NCI-H345 (cell line): ENCODE results near the gene MYO5C.
A peak's percentile ranks its signal among the peaks of the same experiment; 100 is the strongest.

Experiments
- DNase-seq: peaks from one replicate; lab custom pipeline; 2025; lab: John Stamatoyannopoulos, UW

MYO5C gene

DNA sequence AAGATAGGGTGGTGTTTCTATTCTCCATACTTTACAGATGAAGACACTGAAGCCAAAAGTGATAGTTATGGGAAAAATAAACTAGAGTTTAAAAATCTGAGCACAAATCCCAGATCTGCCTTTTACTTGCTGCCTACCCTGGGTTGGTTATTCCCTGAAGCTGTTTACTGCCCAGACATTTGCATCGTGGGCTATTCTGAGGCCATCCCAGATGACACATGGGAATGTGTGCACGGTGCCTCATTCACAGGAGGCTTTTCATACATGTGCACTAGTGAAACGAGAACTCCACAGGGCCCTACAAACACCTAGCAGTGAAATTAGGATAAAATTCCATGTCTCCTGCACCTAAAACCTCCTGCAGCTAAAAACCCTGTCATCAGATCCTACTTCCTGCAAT, 17.5 kb downstream of the MYO5C start:
- no peak for DNase-seq

DNA sequence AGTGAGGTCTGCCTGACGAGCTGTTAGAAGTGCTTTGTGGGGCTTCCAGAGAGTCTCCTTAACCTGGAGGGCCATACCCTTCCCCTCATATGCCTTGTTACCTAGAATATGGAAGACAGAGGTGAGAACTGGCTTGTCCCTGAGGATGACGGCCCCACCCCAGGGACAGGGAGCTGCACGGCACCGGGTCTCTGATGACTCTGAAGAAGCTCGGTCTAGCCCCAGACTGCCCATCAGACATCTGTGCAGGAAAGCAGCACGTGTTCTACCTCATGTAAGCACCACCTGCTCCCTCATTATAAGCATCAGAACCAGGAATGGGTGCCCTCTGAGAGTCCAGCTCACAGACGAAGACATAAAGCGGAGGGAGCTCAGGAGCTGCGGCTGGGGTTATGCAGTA, 18.0 kb downstream of the MYO5C start:
- DNase-seq = no peak

DNA sequence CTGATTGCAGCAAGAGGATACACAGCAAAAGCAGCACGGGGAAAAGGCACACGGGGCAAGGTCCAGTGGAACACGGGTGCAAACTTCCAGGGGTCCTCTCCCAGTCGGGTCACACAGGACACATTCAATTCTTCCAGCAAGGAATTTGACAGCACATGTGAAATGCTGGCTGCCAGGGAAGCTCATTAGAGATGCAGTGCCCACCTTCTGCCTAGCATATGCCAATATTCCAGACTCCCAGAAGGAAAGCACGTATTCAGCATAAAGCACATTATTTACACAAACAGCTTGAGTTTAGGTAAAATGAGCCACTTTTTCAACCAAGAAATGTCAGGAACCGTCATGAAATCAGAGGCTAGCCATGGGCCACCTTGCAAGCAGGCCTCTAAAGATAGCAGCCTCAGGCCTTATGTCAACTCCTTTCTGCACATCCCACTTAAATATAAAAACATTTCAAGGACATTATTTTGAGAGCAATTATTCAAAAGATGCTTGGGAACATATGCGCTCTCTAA, 19.3 kb downstream of the MYO5C start:
- DNase-seq = no peak

DNA sequence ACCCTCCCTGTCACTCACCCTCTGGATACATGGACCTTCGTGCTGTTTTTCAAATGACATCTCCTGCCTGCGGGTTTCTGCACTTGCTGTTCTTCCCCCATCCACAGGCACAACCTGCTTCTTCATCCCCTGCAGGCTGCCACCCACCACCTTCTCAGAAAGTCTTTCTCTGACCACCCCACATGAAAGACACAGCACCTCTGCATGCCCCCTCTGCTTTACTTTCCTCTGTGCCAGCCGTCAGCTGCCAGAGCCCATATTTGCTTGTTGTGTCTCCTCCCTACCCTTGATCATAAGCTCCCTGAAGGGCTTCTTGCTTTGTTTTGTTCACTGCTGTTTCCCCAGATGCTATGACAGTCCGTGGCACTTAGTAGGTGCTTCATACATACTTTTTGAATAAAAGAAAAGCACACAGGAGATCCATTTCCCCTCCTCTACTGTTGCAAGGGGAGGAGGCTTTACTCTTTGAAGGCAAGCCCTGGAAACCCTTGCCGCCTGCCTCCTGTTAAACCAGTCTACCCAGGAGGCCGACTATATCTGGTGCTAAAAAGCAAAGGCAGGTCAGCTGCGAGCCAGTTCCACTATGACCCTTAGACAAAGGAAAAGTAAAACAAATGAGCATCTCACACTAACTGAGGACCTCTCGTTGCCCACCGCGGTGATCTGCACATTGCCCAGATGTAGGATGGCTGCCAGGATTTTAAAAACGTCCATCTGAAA, 31.9 kb downstream of the MYO5C start:
- DNase-seq = no peak

DNA sequence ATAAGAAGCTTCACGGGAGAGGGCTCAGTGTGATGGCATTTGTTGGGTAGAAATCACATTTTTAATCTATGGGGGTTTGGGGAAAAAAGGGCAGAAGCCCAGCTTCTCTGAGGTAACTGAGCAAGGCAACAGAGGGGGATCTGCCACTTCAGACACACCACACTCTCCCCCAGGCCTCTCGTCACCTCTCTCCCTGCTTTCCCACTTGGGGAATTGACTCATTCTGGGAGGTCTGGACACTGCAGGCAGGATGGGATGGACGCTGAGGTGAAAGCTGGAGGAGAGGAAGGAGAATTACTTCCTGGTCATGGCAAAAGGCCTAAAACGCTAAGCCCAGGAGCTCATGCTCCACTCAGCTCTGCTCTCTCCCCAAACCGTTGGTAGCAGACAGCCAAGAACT, 33.2 kb downstream of the MYO5C start:
- no peak for DNase-seq

DNA sequence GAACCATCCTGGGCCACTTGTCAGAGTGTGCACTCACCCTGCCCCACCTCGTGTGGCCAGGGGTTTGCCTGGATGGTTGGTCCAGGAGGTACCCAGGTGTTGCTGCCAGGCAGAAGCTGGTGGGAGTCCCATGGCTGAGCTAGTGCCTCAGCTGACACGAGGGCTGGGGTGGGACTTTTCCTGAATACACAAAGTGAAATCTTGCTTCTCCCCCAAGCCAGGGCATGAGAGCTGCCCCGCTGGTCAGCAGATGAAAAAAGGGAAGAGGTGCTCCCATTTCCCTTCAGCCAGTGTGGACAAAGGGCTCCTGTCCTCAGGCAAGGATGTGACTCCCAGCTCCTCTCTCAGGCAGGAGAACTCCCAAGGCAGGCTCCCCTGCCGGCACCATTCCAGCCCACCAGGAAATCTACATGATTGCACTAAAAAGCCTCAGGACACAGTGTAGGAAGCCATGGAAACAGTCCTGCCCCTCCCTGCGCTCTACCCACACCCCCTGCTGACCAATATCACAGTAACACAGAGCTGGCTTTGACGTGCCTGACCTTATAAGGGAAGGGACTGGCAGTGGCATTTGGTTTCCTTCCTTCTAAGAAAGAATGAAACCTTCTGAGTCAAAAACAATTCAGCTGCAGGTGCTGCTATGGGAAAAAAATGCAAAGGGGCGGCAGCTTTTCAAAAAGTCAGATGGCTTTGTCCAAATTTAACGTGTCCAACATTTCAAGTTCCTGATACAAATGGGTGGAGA, 33.9 kb downstream of the MYO5C start:
- no peak for DNase-seq

DNA sequence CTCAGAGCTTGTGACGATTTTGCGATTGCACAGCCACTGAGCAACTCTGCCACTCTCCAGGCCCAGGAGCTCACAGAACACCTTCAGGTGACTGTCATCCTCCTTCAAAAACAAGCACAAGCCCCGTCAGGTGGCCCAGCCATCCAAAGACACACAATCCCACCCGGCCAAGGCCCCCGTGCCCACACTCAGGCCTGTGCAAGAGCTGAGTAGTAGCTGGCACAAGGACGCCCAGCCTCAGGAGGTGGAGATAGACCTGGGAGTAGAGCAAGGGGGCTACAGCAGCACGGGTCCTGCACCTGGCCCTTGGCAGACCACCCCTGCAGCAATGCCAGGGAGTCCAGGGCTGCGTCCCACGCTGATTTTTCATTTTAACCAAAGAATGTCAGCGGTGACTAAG, 34.6 kb downstream of the MYO5C start:
- no peak for DNase-seq

DNA sequence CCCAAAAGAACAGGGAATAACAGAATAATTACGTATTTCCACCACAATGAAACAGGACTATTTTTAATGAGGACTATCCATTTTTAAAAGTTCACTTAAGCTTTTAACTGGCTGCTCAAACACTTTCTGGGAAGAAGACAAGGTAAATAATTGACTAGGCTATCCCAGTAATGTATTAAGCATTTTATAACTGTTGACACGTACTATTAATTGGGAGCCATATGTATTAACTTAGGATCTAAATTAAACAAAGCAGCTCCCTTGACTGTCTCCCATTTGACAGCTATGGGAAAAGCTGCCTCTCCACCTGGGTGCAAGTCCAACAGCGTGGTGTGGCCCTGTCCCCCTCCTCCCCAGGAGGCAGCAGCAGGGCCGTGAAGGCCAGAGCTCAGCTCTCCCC, 36.1 kb downstream of the MYO5C start:
- no peak for DNase-seq

DNA sequence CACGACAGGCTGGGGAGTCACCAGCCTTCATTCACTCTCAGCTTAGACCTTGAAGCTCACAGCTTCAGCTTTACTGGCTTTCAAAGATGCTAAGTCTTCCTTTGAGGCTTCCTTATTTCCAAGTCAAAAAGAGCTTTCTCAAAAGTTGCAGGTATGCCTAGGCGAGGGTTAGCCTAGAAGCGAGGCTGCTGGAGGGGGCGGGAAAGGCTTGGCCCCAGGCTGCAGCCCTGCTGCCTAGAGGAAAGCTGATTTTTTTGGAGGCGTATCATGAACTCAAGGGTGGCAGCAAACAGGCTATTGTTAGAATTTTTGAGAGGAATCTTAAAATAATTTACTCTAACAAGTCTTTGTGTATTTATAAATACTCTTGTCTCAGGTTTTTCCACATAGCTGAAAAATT, 37.1 kb downstream of the MYO5C start:
- DNase-seq = no peak

DNA sequence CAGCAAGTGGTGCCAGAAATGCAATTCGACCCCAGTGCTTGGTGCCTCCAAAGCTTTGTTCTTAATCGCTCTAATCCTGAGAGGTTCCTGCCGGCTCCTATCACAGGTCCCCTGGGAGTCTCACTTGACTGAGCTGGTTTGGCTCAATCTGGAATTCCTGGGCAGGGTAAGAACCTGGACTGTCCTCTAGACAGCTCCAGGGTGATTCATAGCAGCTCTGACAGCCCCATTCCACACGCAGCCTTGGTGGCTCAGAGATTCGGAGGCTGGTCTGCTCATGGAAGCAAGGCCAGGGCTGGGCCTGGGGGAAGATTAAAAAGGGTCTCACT, 37.9 kb downstream of the MYO5C start:
- peak; percentile 2 for DNase-seq

DNA sequence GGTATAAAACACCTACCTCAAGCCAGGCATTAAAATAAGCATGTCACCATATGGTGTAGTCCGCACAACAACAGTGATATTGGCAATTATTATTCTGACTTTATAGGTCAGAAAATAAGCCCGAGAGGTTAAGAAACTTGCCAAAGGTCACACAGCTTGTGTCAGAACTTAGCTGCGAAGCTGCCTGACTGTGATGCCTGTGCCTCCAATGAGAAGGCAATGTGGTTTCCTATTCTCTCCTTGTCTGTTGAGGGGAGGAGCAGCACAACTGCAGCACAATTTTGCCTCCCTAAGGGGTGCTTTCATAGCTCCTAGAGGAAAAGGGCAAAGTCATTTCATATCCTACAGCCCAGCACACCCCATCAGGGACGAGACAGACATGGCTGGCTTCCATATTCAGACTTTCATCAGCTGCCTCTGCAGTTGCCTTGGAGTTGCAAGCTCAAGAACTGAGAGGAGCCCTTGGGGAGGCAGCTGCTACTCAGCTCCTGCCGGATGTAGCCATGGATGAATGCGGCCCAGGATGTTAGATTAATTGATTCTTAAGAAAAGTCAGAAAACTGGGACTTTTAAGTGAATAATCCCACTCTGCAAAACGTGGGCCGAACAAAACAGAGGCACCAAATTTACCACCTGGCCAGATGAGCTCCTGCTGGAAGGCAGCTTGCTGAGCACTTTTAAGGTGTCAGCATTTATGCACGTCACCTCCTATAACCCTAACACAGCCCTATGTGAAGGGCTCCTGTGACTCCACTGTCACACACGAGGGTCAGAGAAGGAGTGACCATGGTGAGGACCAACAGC, 38.5 kb downstream of the MYO5C start:
- no peak for DNase-seq

DNA sequence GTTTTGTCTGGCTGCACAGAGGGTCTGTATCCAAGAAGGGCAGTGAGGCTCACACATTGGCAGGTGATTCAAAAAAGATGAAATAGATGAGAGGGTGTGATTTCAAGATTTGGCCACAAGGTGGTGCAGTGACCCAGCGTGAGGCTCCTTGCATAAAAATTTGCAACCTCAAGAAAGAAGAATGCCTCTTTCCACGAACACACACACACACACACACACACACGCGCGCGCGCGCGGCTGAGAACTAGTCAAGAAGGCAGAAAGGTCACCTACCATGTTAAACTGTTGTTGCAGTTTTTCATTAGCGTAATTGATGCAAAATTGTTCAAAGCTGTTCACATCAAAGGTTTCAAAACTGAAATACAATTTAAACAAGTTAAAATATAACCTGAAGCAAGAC, 39.2 kb downstream of the MYO5C start:
- DNase-seq = peak; percentile 54

DNA sequence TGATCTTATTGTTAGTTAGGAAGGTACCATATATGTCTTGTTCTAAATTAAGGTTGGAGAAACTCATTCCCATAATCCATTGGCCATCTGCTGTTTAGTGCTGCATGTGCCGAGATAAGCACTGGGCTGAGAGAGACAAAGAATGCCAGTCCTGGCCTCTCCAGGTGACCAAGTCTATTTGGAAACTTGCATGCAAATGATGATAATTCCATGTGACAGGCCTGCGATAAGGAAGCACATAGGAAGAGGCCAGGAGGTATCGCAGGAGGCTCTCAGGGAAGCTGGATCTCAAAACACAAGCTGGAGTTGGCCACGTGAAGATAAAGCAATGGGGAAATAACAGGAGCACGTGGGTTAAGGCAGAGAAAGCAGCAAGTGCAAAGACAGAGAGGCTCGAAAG, 39.7 kb downstream of the MYO5C start:
- DNase-seq = no peak

DNA sequence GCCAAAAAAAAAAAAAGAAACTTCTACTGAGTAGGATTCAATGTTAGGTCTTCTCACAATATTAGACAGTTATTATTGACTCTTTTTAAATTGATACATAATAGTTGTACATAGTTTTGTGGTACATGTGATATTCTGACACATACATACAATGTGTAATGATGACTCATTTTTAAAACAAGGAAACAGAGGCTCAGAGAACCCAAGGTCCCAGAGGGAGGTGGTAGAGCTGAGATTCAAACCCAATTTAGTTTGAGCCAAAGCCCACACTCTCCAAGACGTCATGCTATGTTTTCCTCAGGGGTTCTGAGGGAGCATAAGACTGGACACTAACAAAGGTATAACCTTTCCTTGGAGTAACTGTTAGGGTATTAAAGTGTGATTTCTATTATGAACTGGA, 40.6 kb downstream of the MYO5C start:
- DNase-seq = no peak

DNA sequence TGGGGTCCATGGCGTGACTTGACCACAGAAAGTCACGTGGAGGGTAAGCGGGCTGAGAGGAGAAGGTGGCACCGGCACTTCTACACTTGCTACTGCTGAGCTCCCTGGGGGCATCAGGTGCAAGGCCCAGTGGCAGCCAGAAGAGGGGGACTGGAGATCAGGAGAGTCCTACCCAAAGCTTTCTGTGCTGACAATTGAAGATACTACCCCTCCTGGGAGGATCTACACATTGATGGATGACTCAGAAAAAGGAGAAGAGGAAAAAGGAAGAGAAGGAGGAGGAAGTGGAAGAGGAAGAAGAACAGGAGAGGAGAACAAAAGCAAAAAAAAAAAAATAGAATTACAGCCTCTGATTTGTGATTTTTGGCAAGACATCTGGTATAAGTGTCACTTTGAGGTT, 41.2 kb downstream of the MYO5C start:
- no peak for DNase-seq

DNA sequence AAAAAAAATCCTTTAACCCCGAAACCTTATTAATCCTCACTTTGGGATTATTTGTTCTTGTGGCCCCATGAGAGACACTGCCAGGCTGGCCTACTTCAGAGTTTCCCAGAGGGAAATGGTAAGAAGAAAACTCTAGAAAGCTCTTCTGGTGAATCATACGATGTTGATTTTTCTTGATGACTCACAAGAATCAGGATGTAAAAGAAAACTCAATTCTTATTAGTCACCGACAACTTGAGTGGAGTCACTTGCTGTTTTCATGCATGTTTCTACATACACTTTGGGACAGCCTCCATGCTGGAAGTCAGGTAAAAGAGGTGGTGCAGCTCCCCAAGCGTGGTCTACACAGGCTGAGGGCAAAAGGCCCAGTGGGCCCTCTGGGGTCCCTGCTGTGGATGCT, 42.8 kb downstream of the MYO5C start:
- DNase-seq = no peak

DNA sequence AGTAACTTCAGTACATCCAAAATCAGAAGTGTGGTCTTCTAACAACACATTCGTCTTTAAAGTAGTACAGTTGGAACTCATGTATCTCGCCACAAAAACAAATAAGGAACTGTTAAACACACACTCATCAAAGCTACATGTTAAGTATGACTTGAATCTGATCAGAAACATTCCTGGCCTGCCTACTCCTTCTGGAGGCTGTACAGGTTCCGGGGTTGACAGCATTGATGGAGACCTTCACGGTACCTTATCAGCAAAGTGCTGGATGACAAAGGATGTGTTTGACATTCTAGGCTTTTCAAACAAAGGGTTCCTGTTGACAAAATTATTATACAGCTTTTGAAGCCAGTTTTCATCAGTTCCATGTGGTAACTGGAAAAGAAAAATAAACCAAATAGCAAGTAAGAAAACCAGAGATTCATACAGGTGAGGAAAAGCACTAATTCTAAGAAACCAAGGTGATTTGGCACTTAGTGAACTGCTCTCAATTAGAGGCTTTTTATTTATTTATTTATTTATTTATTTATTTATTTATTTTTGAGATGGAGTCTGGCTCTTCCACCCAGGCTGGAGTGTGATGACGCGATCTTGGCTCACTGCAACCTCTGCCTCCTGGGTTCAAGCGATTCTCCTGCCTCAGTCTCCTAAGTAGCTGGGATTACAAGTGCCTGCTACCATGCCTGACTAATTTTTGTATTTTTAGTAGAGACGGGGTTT, 44.3 kb downstream of the MYO5C start:
- no peak for DNase-seq

DNA sequence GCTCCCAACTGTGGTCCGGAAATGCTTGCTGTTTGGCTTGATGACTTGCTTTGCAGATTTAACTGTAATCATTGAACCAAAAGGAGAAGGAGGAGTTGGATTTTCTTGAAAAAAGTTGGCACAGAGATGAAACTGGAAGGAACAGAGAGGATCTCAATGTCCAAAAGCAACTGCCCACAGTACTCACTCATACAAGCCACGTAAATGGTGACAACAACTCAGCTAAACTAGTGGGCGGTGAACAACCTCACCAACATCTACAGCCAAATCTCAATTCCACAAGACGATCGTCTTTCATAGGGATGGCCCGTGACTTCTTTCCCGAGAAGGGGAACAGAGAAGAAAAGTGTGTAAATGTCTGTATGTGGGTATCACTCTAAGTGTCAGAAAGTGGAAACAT, 48.1 kb downstream of the MYO5C start:
- no peak for DNase-seq

DNA sequence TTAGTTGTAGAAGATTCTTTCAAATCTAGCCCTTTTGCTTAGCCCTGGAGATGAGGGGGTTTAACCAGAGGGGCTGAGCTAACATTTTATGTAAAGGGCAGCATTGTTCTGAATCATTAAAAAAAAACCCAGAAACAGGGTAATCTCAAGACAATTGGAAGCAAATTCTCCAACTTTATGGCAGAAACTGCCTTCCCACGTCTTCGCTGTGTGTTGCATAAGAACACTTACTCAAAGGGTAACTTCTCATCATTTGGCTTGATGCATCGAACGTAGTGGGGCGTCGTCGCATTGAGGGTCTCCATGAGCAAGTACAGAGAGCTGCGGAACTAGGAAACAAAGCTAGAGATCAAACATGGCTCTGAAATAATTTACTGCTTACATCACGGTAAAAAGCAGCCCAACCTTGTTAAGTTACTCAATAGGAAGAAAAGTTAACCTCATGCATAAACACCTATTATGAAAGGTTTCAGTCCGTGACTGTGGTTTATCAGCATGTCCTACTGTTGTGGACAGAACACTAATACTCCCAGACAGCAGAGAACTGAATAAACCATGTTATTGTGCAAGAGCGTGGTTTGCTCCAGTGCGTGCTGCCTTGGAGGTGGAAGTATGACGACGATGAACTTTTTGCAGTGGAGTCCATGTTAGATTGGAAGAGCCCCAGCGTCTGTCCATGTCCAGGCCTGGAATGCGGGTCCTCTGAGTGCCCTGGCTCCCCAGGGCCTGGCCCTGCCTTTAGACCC, 48.7 kb downstream of the MYO5C start:
- DNase-seq = no peak

DNA sequence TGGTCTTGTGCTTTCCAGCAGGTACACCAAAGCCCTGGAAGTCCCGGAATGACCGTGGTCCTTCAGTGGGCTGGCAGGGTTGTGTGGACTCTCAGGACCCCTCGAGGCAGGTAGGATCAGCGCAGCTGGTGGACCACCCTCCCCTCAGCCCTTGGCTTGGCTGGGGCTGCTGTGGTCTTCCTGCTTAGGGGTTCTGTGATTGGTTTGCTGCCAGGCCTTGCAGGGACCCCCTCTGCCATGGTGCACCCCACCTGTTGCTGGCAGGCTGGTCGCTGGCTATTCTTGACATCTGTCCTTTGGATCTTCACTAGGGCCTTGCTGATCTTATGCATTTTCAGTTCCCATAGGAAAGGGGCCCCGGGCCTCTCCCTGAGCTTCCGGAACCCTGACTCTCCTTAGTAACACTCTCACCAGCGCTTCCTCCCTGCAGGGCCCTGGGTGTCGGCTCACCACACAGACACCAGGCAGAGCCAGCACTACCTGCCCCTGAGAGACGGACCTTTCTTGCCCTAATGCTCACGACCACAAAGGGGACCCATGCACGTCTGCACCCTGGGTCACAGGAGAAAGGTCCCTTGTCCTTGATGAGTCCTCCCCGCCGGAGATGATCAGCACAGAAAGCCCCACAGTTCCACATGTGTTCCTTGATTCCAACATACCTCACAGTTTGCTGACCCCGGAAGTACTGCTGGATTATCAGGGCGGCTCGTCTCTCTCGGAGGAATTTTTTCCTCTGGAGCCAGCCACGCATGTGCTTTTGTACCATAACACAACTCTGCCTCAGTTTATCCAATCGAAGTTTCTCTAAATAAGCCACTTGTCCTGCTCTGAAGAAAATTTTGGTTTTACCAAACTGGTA, 51.7 kb downstream of the MYO5C start:
- DNase-seq = no peak

DNA sequence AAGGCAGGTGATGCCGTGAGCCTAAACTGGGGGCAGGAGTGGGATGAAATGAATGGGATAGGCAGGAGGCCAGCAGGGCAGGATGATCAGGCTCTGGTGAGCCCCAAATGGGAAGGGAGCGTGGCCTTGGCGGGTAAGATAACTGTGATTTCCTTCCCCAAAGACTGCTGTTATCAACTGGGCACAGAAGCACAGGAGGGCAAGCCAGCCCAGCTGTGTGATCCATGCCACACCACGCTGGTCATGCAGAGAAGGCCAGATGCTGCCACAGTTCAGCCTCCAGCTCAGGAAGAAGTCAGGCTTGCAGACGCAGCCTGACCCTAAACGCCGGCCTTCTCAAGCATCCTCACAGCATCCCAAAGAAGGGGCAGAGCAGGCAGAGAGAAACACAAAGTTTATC, 52.3 kb downstream of the MYO5C start:
- no peak for DNase-seq
